Left ventricle myocardium inferior (tissue), 1 donor: Measurements from ENCODE around the gene ZFP3. TPM values are rescaled to one million over a fixed set of nuclear protein-coding genes. Genes with fewer than 3 reads are reported as not detected.
"Not testable (repeated sequence)": the region's sequence is repeated elsewhere in the genome, so short reads cannot be mapped to it uniquely, and the experiment has no call there.

Experiments
- DNase-seq: peaks from one replicate; pipeline ENCODE4 v3.0.0-alpha.2; 2020
- H3K27ac ChIP-seq: fragments of 200-600 bp; replicated peaks from 2 replicates; pipeline ENCODE4 v1.8.0; 2021
- H3K27me3 ChIP-seq: fragments of 200-600 bp; 2 replicates; pipeline ENCODE4 v1.8.0; 2021; ENCODE audit warnings: low read depth
- H3K36me3 ChIP-seq: fragments of 200-600 bp; 2 replicates; pipeline ENCODE4 v1.8.0; 2021
- H3K4me1 ChIP-seq: fragments of 200-600 bp; 2 replicates; pipeline ENCODE4 v1.8.0; 2021
- H3K4me3 ChIP-seq: fragments of 200-600 bp; 2 replicates; pipeline ENCODE4 v1.8.0; 2021; ENCODE audit warnings: mild to moderate bottlenecking, moderate library complexity
- H3K9me3 ChIP-seq: fragments of 200-600 bp; replicated peaks from 2 replicates; pipeline ENCODE4 v1.8.0; 2021
- CTCF ChIP-seq: fragments of 200-600 bp; IDR thresholded peaks from 2 replicates; pipeline ENCODE4 v1.8.0; 2021; ENCODE audit warnings: antibody characterized with exemption, mild to moderate bottlenecking, borderline replicate concordance
- intact Hi-C: fragments of 100-400 bp; cut with micrococcal nuclease; formaldehyde crosslinking; loops from one replicate; pipeline ENCODE4 v1.11.0; 2022
- total RNA-seq: library from RNA; stranded (reverse); fragmentation: NEBNext Ultra II Directional; extraction: Animal tissue kit (Norgen Biotek cat#: 25700); gene quantifications from one replicate; pipeline ENCODE4 v1.2.1, GENCODE V29; 2021
- donor health status: DM: no; HTN: yes; CAD: no; lungs with severe emphysema.

Gene ZFP3
- total RNA-seq, 1 donor from 2014 or later: 11.0 TPM

GRCh38 chr17:5055543-5055942 is 22.7 kb upstream of the ZFP3 start:
- H3K4me3 ChIP-seq: no peak overlapping the region
- H3K27me3 ChIP-seq: no peaks in the 10 kb centered on the region
- H3K27ac ChIP-seq: no peak overlapping the region
- no peak for DNase-seq
- TF ChIP-seq CTCF: no peak
- H3K4me1 ChIP-seq: no peaks in the 10 kb centered on the region
- intact Hi-C loops: no loop called here
- H3K9me3 ChIP-seq: no peaks in the 10 kb centered on the region
- no peaks in the 10 kb centered on the region for H3K36me3 ChIP-seq

- DNase-seq: no peak
- Histone ChIP-seq H3K27me3 (peaks cover 13% of the 10 kb centered on the region), H3K9me3 (no peaks in the 10 kb centered on the region), H3K4me1 (no peaks in the 10 kb centered on the region), H3K4me3 (no peak overlapping the region), H3K27ac (no peak overlapping the region), H3K36me3 (no peaks in the 10 kb centered on the region)
- intact Hi-C loops: no loop called here
- no peak for TF ChIP-seq CTCF
These were observed 13.0 kb upstream of the ZFP3 start for GRCh38 chr17:5065227-5065744.

GRCh38 chr17:5068236-5068635 is 10.0 kb upstream of the ZFP3 start:
- intact Hi-C loops: no loop called here
- TF ChIP-seq CTCF: no peak

GRCh38 chr17:5069724-5070123 is 8.5 kb upstream of the ZFP3 start:
- H3K4me1 ChIP-seq: no peaks in the 10 kb centered on the region
- no peak overlapping the region for H3K27ac ChIP-seq
- no peaks in the 10 kb centered on the region for H3K9me3 ChIP-seq
- H3K27me3 ChIP-seq: peaks cover 14% of the 10 kb centered on the region
- H3K4me3 ChIP-seq: no peak overlapping the region
- no peak for DNase-seq
- no peak for TF ChIP-seq CTCF
- intact Hi-C loops: no loop called here
- H3K36me3 ChIP-seq: no peaks in the 10 kb centered on the region

More at GRCh38 chr17:5068236-5068635, 10.0 kb upstream of the ZFP3 start:
- H3K27ac ChIP-seq: no peak overlapping the region
- H3K9me3 ChIP-seq: no peaks in the 10 kb centered on the region
- H3K36me3 ChIP-seq: no peaks in the 10 kb centered on the region
- H3K27me3 ChIP-seq: peaks cover 12% of the 10 kb centered on the region
- DNase-seq: no peak
- H3K4me3 ChIP-seq: no peak overlapping the region
- no peaks in the 10 kb centered on the region for H3K4me1 ChIP-seq

GRCh38 chr17:5075472-5075871 is 2.8 kb upstream of the ZFP3 start:
- H3K4me3 ChIP-seq, H3K9me3 ChIP-seq, DNase-seq, intact Hi-C loops, H3K27ac ChIP-seq, H3K36me3 ChIP-seq: not testable (repeated sequence)
- peaks cover 33% of the 10 kb centered on the region for H3K4me1 ChIP-seq
- peaks cover 14% of the 10 kb centered on the region for H3K27me3 ChIP-seq

GRCh38 chr17:5077275-5077674 is 992 bp upstream of the ZFP3 start:
- H3K36me3 ChIP-seq, H3K27me3 ChIP-seq, DNase-seq, H3K9me3 ChIP-seq, intact Hi-C loops: not testable (repeated sequence)
- Histone ChIP-seq H3K4me1 (peaks cover 40% of the 10 kb centered on the region), H3K4me3 (peak overlapping the region; percentile 99), H3K27ac (peak overlapping the region; percentile 94)

- H3K4me3 ChIP-seq: peak overlapping the region; percentile 99
- H3K9me3 ChIP-seq: peaks cover 3% of the 10 kb centered on the region
- peaks cover 4% of the 10 kb centered on the region for H3K36me3 ChIP-seq
- H3K4me1 ChIP-seq: peaks cover 40% of the 10 kb centered on the region
- intact Hi-C loops: no loop called here
- TF ChIP-seq CTCF: no peak
- peaks cover 10% of the 10 kb centered on the region for H3K27me3 ChIP-seq
- peak overlapping the region; percentile 94 for H3K27ac ChIP-seq
- DNase-seq: no peak
These were observed 524 bp upstream of the ZFP3 start for GRCh38 chr17:5077781-5078105.
